ENCODE data around the gene S100A13. TPM values are rescaled to one million over a fixed set of nuclear protein-coding genes. Genes with fewer than 3 reads are reported as not detected.

Gene S100A13
- total RNA-seq, 3 donors from 2014 or later, result 163 to 221 (median 198) TPM

DNA sequence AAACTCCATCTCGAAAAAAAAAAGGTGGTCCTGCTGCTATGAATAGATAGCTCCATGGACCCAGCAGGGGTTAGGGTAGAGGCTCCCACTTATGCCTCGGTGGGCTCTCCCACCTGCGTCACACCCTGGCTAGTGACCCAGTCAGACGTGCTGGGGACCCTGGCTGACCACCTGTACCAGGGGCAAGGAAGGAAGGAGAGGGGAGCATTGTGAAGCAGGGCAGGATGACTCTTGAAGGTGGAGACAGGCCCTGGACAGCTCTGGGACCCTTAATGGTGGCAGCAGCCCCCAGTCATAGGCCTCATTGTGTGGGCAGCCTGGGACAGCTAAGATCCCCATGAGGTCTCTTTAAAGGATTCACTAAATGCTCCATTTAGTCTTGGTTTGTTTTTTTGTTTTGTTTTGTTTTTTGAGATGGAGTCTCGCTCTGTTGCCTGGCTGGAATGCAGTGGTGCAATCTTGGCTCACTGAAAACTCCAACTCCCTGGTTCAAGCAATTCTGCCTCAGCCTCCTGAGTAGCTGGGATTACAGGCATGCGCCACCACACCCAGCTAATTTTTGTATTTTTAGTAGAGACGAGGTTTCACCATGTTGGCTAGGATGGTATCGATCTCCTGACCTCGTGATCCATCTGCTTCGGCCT, 20.8 kb upstream of the S100A13 start:
- Histone ChIP-seq H3K36me3 (no peaks in the 10 kb centered on the region), H3K27me3 (no peaks in the 10 kb centered on the region), H3K27ac (peak overlapping the region; percentile 64 to 69), H3K4me1 (peaks cover 0 to 7% of the 10 kb centered on the region in 2 donors), H3K4me3 (no peak overlapping the region), H3K9me3 (no peaks in the 10 kb centered on the region)
- TF ChIP-seq CTCF (IDR thresholded peaks at IDR 0.05) (no peak), POLR2AphosphoS5 (IDR thresholded peaks at IDR 0.05) (no peak), POLR2A (IDR thresholded peaks at IDR 0.05) (no peak)
- no peak for DNase-seq (ENCODE audit: low spot score in 2 of 2)
- intact Hi-C loops (cut with DNase I; ENCODE audit: low total_unique reads), result no loop called here

DNA sequence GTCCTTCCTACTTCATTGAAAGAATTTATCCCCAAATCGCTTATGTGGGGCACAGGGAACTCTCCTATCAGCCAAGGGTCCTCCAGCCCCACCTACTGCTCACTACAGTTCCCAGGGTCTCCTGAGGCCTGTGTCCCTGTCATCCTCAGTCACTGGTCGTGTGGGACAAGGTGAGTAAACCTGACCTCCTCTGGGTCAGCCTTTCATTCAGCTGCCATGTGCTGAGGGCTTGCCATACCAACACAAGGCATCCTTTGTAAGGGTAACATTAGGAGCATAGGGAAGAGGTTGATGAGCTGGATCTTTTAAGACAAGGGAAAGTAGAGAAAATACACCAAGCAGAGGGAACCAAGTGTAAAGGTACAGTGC, 20.0 kb upstream of the S100A13 start:
- no peaks in the 10 kb centered on the region for H3K27me3 ChIP-seq
- H3K9me3 ChIP-seq, result no peaks in the 10 kb centered on the region
- H3K36me3 ChIP-seq, result no peaks in the 10 kb centered on the region
- H3K4me1 ChIP-seq, result peaks cover 0 to 7% of the 10 kb centered on the region in 2 donors
- H3K4me3 ChIP-seq, result no peak overlapping the region
- no peak for TF ChIP-seq CTCF (IDR thresholded peaks at IDR 0.05)
- TF ChIP-seq POLR2A (IDR thresholded peaks at IDR 0.05), result no peak
- no peak for TF ChIP-seq POLR2AphosphoS5 (IDR thresholded peaks at IDR 0.05)
- DNase-seq (ENCODE audit: low spot score in 2 of 2), result no peak
- peak overlapping the region; percentile 66 to 69 for H3K27ac ChIP-seq
- intact Hi-C loops (cut with DNase I; ENCODE audit: low total_unique reads), result no loop called here

- Histone ChIP-seq H3K27me3 (no peaks in the 10 kb centered on the region), H3K9me3 (no peaks in the 10 kb centered on the region), H3K4me1 (peaks cover 0 to 7% of the 10 kb centered on the region in 2 donors), H3K4me3 (no peak overlapping the region), H3K27ac (peak overlapping the region; percentile 66 to 69), H3K36me3 (no peaks in the 10 kb centered on the region)
- no peak for DNase-seq (ENCODE audit: low spot score in 2 of 2)
- intact Hi-C loops (cut with DNase I; ENCODE audit: low total_unique reads), result no loop called here
- TF ChIP-seq CTCF (IDR thresholded peaks at IDR 0.05) (no peak), POLR2A (IDR thresholded peaks at IDR 0.05) (no peak)
These were observed 19.5 kb upstream of the S100A13 start for GRCh38 chr1:153646672-153647345.

DNA sequence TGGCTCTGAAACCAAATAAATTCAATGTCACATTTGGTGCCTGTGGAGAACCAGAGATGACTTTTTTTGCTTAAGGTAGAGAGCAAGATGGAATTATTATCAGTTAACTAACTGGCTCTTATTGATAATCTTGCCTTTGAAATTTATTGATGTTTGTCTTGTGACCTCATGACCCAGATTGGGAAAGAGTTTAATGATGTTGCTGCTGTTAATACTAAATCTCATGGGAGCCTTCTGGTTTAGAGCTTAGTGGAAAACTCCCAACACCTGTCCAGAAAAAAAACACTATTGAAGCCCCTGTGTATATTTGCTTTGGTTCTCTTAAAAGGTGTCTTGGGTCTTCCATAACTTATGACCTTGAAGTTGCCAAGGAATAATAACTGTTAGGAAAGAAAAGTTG, 16.5 kb upstream of the S100A13 start:
- no peak for DNase-seq (ENCODE audit: low spot score in 2 of 2)
- Histone ChIP-seq H3K27me3 (no peaks in the 10 kb centered on the region), H3K4me1 (no peaks in the 10 kb centered on the region), H3K27ac (peak overlapping the region in 1 of 2 donors; percentile 64), H3K4me3 (no peak overlapping the region), H3K9me3 (no peaks in the 10 kb centered on the region), H3K36me3 (no peaks in the 10 kb centered on the region)
- intact Hi-C loops (cut with DNase I; ENCODE audit: low total_unique reads), result no loop called here
- no peak for TF ChIP-seq CTCF (IDR thresholded peaks at IDR 0.05)

DNA sequence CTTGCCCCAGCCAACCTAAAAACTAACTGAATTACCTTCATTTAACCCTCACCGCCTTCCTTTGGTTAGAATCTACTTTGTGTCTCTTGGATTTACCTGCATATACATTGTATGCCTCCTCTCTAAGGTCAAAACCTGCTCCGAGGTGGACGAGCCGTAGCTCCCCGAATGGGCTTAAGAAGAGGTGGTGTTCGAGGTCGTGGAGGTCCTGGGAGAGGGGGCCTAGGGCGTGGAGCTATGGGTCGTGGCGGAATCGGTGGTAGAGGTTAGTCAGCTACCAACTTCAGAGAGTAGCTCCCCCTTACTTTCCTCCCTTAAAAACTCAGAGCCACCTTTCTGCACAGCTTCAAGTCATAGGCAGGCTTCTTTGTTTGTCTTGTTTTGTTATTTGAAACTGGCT, 15.8 kb upstream of the S100A13 start:
- TF ChIP-seq POLR2AphosphoS5 (IDR thresholded peaks at IDR 0.05) (no peak), CTCF (IDR thresholded peaks at IDR 0.05) (no peak), POLR2A (IDR thresholded peaks at IDR 0.05) (no peak)
- Histone ChIP-seq H3K36me3 (no peaks in the 10 kb centered on the region), H3K9me3 (no peaks in the 10 kb centered on the region), H3K27ac (peak overlapping the region; percentile 2 to 6), H3K4me1 (no peaks in the 10 kb centered on the region), H3K27me3 (no peaks in the 10 kb centered on the region), H3K4me3 (no peak overlapping the region)
- no peak for DNase-seq (ENCODE audit: low spot score in 2 of 2)
- intact Hi-C loops (cut with DNase I; ENCODE audit: low total_unique reads), result no loop called here
